Aorta (tissue), 5 donors: ENCODE data around the gene DAAM2. TPM values are rescaled to one million over a fixed set of nuclear protein-coding genes. Genes with fewer than 3 reads are reported as not detected.

Source experiments
- ATAC-seq: fragments of 200-7000 bp; cut with Tn5 transposase; one replicate; pipeline ENCODE4 v1.9.1; 2022; ENCODE audit warnings: moderate library complexity; ENCODE audit not compliant: low FRiP score
- DNase-seq, 2 donors: peaks; one replicate each; pipeline ENCODE4 v3.0.0-alpha.2; 2020
- H3K27ac ChIP-seq, 2 donors: one replicate each; pipeline ENCODE4 v1.5.1; 2013; ENCODE audit warnings: low read length in 2 of 2, mild to moderate bottlenecking in 2 of 2, moderate library complexity in 2 of 2, control low read depth in 1 of 2, inconsistent platforms in 1 of 2, low read depth in 1 of 2
- H3K27me3 ChIP-seq, 2 donors: one replicate each; pipeline ENCODE4 v1.6.1; 2013; ENCODE audit warnings: control low read depth in 1 of 2, low read length in 1 of 2, mild to moderate bottlenecking in 1 of 2, moderate library complexity in 1 of 2; ENCODE audit not compliant: insufficient read depth in 2 of 2, control insufficient read depth in 1 of 2
- H3K36me3 ChIP-seq, 2 donors: one replicate each; pipeline ENCODE4 v1.6.1; 2013; ENCODE audit warnings: control low read depth in 1 of 2, low read length in 1 of 2, mild to moderate bottlenecking in 1 of 2; ENCODE audit not compliant: insufficient read depth in 2 of 2, control insufficient read depth in 1 of 2
- H3K4me1 ChIP-seq, 2 donors: one replicate each; pipeline ENCODE4 v1.6.1; 2013; ENCODE audit warnings: low read length in 2 of 2, control low read depth in 1 of 2, mild to moderate bottlenecking in 1 of 2, moderate library complexity in 1 of 2; ENCODE audit not compliant: insufficient read depth in 2 of 2, control insufficient read depth in 1 of 2
- H3K4me3 ChIP-seq, 2 donors: one replicate each; pipeline ENCODE4 v1.5.1; 2013; ENCODE audit warnings: low read length in 2 of 2, control low read depth in 1 of 2, mild to moderate bottlenecking in 1 of 2
- H3K9me3 ChIP-seq: one replicate; pipeline ENCODE4 v1.6.1; 2013; ENCODE audit warnings: mild to moderate bottlenecking, low read length; ENCODE audit not compliant: control insufficient read depth
- WGBS, 2 donors: extraction: QIAGEN DNeasy Blood & Tissue Kit; methylation state at CpG; one replicate each; pipeline ENCODE4 v1.1.7; 2013; 5-methylcytosine and 5-hydroxymethylcytosine counted together
- intact Hi-C, 2 donors: fragments of 100-400 bp; cut with DNase I; formaldehyde crosslinking; loops; one replicate each; pipeline versions ENCODE4 v1.14.2 to v1.15.0; 2022
- polyA plus RNA-seq, 2 donors: library from polyadenylated mRNA; stranded (reverse); fragments of 200-250 nt; gene quantifications; one replicate each; pipeline ENCODE4 v1.2.3, GENCODE V29; 2013
- total RNA-seq, 2 donors: library from RNA; stranded (reverse); fragmentation: NEBNext Ultra II Directional; extraction: Animal tissue kit (Norgen Biotek cat#: 25700); gene quantifications; one replicate each; pipeline ENCODE4 v1.2.1, GENCODE V29; 2021
- donor health status: healthy with polysubstance abuse.
- donor health status: Bipolar disorder and iron deficiency.
- donor health status: DM: no; HTN: no; CAD: no.
- donor health status: DM: no; HTN: no; CAD: no.
- donor health status: DM: yes; HTN: yes; CAD: no.

The DAAM2 gene
- total and polyA plus RNA-seq, 4 donors: 27.3 to 62.1 (median 45.9) TPM

GRCh38 chr6:39904946-39905639 lies 112.9 kb downstream of the DAAM2 start:
- Histone ChIP-seq H3K36me3 (peaks cover 0 to 5% of the 10 kb centered on the region in 2 donors), H3K27me3 (no peaks in the 10 kb centered on the region), H3K4me3 (no peak overlapping the region), H3K27ac (no peak overlapping the region), H3K4me1 (no peaks in the 10 kb centered on the region), H3K9me3 (no peaks in the 10 kb centered on the region)
- 35 to 45% methylated on average over 4 of the region's 4 CpGs for WGBS, 2 donors
- DNase-seq (no peak), ATAC-seq (no peak)
- intact Hi-C loops: no loop called here

- Histone ChIP-seq H3K4me3 (no peak overlapping the region), H3K27ac (no peak overlapping the region), H3K36me3 (peaks cover 0 to 1% of the 10 kb centered on the region in 2 donors), H3K9me3 (no peaks in the 10 kb centered on the region), H3K27me3 (no peaks in the 10 kb centered on the region), H3K4me1 (no peaks in the 10 kb centered on the region)
- DNase-seq (peak in 1 of 2 donors; percentile 7), ATAC-seq (no peak)
- WGBS, 2 donors: 65 to 68% methylated on average over 4 of the region's 4 CpGs
- intact Hi-C loops: no loop called here
Measured at GRCh38 chr6:39905640-39905975, 113.4 kb downstream of the DAAM2 start.

GRCh38 chr6:39906318-39906761 lies 114.2 kb downstream of the DAAM2 start:
- intact Hi-C loops: no loop called here
- 78% methylated on average over 13 of the region's 13 CpGs for WGBS, 2 donors
- H3K27me3 ChIP-seq: no peaks in the 10 kb centered on the region
- peaks cover 0 to 2% of the 10 kb centered on the region in 2 donors for H3K36me3 ChIP-seq
- no peak overlapping the region for H3K4me3 ChIP-seq
- H3K27ac ChIP-seq: no peak overlapping the region
- H3K9me3 ChIP-seq: no peaks in the 10 kb centered on the region
- H3K4me1 ChIP-seq: no peaks in the 10 kb centered on the region
- ATAC-seq (no peak), DNase-seq (peak in 1 of 2 donors; percentile 46)

GRCh38 chr6:39907871-39908575 lies 115.8 kb downstream of the DAAM2 start:
- peak in 1 of 2 donors; percentile 4 for DNase-seq
- WGBS, 2 donors: 88 to 90% methylated on average over 5 of the region's 5 CpGs
- H3K9me3 ChIP-seq: no peaks in the 10 kb centered on the region
- H3K27ac ChIP-seq: no peak overlapping the region
- H3K4me3 ChIP-seq: no peak overlapping the region
- intact Hi-C loops: no loop called here
- H3K36me3 ChIP-seq: peaks cover 1 to 2% of the 10 kb centered on the region in 2 donors
- H3K27me3 ChIP-seq: no peaks in the 10 kb centered on the region
- H3K4me1 ChIP-seq: no peaks in the 10 kb centered on the region
- ATAC-seq: no peak

- DNase-seq: peak in 1 of 2 donors; percentile 13
- peaks cover 1 to 2% of the 10 kb centered on the region in 2 donors for H3K36me3 ChIP-seq
- 72 to 84% methylated on average over 13 of the region's 13 CpGs for WGBS, 2 donors
- H3K27me3 ChIP-seq: no peaks in the 10 kb centered on the region
- intact Hi-C loops: no loop called here
- H3K9me3 ChIP-seq: no peaks in the 10 kb centered on the region
- no peak overlapping the region for H3K27ac ChIP-seq
- no peak for ATAC-seq
- no peak overlapping the region for H3K4me3 ChIP-seq
- H3K4me1 ChIP-seq: no peaks in the 10 kb centered on the region
Measured at GRCh38 chr6:39908838-39909583, 116.8 kb downstream of the DAAM2 start.

- Histone ChIP-seq H3K9me3 (no peaks in the 10 kb centered on the region), H3K27ac (no peak overlapping the region), H3K4me3 (no peak overlapping the region), H3K27me3 (no peaks in the 10 kb centered on the region), H3K36me3 (peaks cover 2% of the 10 kb centered on the region in 2 donors), H3K4me1 (no peaks in the 10 kb centered on the region)
- ATAC-seq (no peak), DNase-seq (peak in 1 of 2 donors; percentile 27)
- intact Hi-C loops: no loop called here
- 90 to 95% methylated on average over 5 of the region's 5 CpGs for WGBS, 2 donors
Measured at GRCh38 chr6:39909701-39910100, 117.5 kb downstream of the DAAM2 start.

- Histone ChIP-seq H3K36me3 (peaks cover 2 to 4% of the 10 kb centered on the region in 2 donors), H3K4me3 (no peak overlapping the region), H3K27ac (no peak overlapping the region), H3K9me3 (no peaks in the 10 kb centered on the region), H3K27me3 (no peaks in the 10 kb centered on the region), H3K4me1 (no peaks in the 10 kb centered on the region)
- DNase-seq (peak in 1 of 2 donors; percentile 6), ATAC-seq (no peak)
- intact Hi-C loops: no loop called here
Measured at GRCh38 chr6:39910164-39910563, 118.0 kb downstream of the DAAM2 start.

GRCh38 chr6:39910744-39911143 lies 118.6 kb downstream of the DAAM2 start:
- no peak for ATAC-seq
- Histone ChIP-seq H3K27me3 (no peaks in the 10 kb centered on the region), H3K36me3 (peaks cover 2 to 6% of the 10 kb centered on the region in 2 donors)

More at GRCh38 chr6:39910744-39911143, 118.6 kb downstream of the DAAM2 start:
- intact Hi-C loops: no loop called here
- 98 to 100% methylated on average over 2 of the region's 2 CpGs for WGBS, 2 donors
- Histone ChIP-seq H3K9me3 (no peaks in the 10 kb centered on the region), H3K4me1 (no peaks in the 10 kb centered on the region), H3K27ac (no peak overlapping the region), H3K4me3 (no peak overlapping the region)
- no peak for DNase-seq
